Measurements from ENCODE around the gene FBXL7. TPM values are rescaled to one million over a fixed set of nuclear protein-coding genes. Genes with fewer than 3 reads are reported as not detected.

FBXL7 gene
- polyA plus RNA-seq, 1 donor from 2014 or later, result 0.24 TPM

- H3K27ac ChIP-seq (ENCODE audit: low read length), result no peak overlapping the region
- H3K36me3 ChIP-seq (ENCODE audit: insufficient read depth, low read length), result no peaks in the 10 kb centered on the region
- H3F3A ChIP-seq (ENCODE audit: insufficient read depth, low read length, poor library complexity, severe bottlenecking), result no peaks in the 10 kb centered on the region
- no peak overlapping the region for H2AFZ ChIP-seq (ENCODE audit: low read depth, low read length)
- H3K4me2 ChIP-seq (ENCODE audit: low read length), result no peak overlapping the region
- H3K9me2 ChIP-seq (ENCODE audit: insufficient read depth, low read length), result no peaks in the 10 kb centered on the region
- TF ChIP-seq MXI1 (conservative IDR thresholded peaks at IDR 0.05; ENCODE audit: poor library complexity, severe bottlenecking) (no peak), EP300 (conservative IDR thresholded peaks at IDR 0.05; ENCODE audit: poor library complexity, severe bottlenecking) (no peak), EZH2 (IDR thresholded peaks at IDR 0.05; ENCODE audit: borderline replicate concordance, insufficient read depth, low read length, poor library complexity, severe bottlenecking) (no peak), POLR2AphosphoS5 (IDR thresholded peaks at IDR 0.05) (no peak), REST (IDR thresholded peaks at IDR 0.05; ENCODE audit: borderline replicate concordance) (no peak), SMC3 (conservative IDR thresholded peaks at IDR 0.05; ENCODE audit: poor library complexity) (no peak), TAF1 (IDR thresholded peaks at IDR 0.05; ENCODE audit: low read depth) (no peak), RAD21 (conservative IDR thresholded peaks at IDR 0.05) (no peak), CTCF (IDR thresholded peaks at IDR 0.05; ENCODE audit: poor library complexity, severe bottlenecking) (no peak)
- H3K27me3 ChIP-seq (ENCODE audit: insufficient read depth, low read depth, low read length), result no peaks in the 10 kb centered on the region
- H3K4me3 ChIP-seq (ENCODE audit: low read length), result no peak overlapping the region
- no peaks in the 10 kb centered on the region for H4K20me1 ChIP-seq (ENCODE audit: insufficient read depth)
- H3K79me2 ChIP-seq (replicated peaks; ENCODE audit: insufficient read depth, low read length), result no peaks in the 10 kb centered on the region
- H3K9me3 ChIP-seq (ENCODE audit: low read length), result no peaks in the 10 kb centered on the region
- H3K9ac ChIP-seq (ENCODE audit: low read length), result no peak overlapping the region
These were observed 50.6 kb downstream of the FBXL7 start for GRCh38 chr5:15550502-15551112.

- Histone ChIP-seq H3F3A (ENCODE audit: insufficient read depth, low read length, poor library complexity, severe bottlenecking) (no peaks in the 10 kb centered on the region), H3K36me3 (ENCODE audit: insufficient read depth, low read length) (no peaks in the 10 kb centered on the region), H2AFZ (ENCODE audit: low read depth, low read length) (no peak overlapping the region), H3K9me3 (ENCODE audit: low read length) (no peaks in the 10 kb centered on the region), H4K20me1 (ENCODE audit: insufficient read depth) (no peaks in the 10 kb centered on the region), H3K79me2 (replicated peaks; ENCODE audit: insufficient read depth, low read length) (no peaks in the 10 kb centered on the region), H3K27me3 (ENCODE audit: insufficient read depth, low read depth, low read length) (no peaks in the 10 kb centered on the region), H3K4me2 (ENCODE audit: low read length) (no peak overlapping the region), H3K4me3 (ENCODE audit: low read length) (no peak overlapping the region), H3K27ac (ENCODE audit: low read length) (no peak overlapping the region), H3K9me2 (ENCODE audit: insufficient read depth, low read length) (no peaks in the 10 kb centered on the region), H3K9ac (ENCODE audit: low read length) (no peak overlapping the region)
- TF ChIP-seq REST (IDR thresholded peaks at IDR 0.05; ENCODE audit: borderline replicate concordance), result no peak
- no peak for TF ChIP-seq RAD21 (conservative IDR thresholded peaks at IDR 0.05)
- TF ChIP-seq SMC3 (conservative IDR thresholded peaks at IDR 0.05; ENCODE audit: poor library complexity), result no peak
- TF ChIP-seq MXI1 (conservative IDR thresholded peaks at IDR 0.05; ENCODE audit: poor library complexity, severe bottlenecking), result no peak
- no peak for TF ChIP-seq EZH2 (IDR thresholded peaks at IDR 0.05; ENCODE audit: borderline replicate concordance, insufficient read depth, low read length, poor library complexity, severe bottlenecking)
- no peak for TF ChIP-seq CTCF (IDR thresholded peaks at IDR 0.05; ENCODE audit: poor library complexity, severe bottlenecking)
- TF ChIP-seq POLR2AphosphoS5 (IDR thresholded peaks at IDR 0.05), result no peak
- TF ChIP-seq TAF1 (IDR thresholded peaks at IDR 0.05; ENCODE audit: low read depth), result no peak
- no peak for TF ChIP-seq EP300 (conservative IDR thresholded peaks at IDR 0.05; ENCODE audit: poor library complexity, severe bottlenecking)
These were observed 51.1 kb downstream of the FBXL7 start for GRCh38 chr5:15551113-15551504.
